B cell (primary cell): ENCODE results near the gene FEZ2. TPM values are rescaled to one million over a fixed set of nuclear protein-coding genes. Genes with fewer than 3 reads are reported as not detected.

ENCODE experiments used
- ATAC-seq: fragments of 200-7000 bp; cut with Tn5 transposase; one replicate; pipeline ENCODE4 v1.10.0; 2021; ENCODE audit warnings: low read depth, mild to moderate bottlenecking, moderate number of reproducible peaks, moderate library complexity
- CTCF ChIA-PET: fragments of 350-600 bp; sonication (Branson Sonifier 250); formaldehyde crosslinking; loops from one replicate; lab custom pipeline; 2021; ENCODE audit warnings: antibody characterized with exemption, inconsistent platforms; lab: Charles Lee
- POLR2A ChIA-PET: fragments of 350-600 bp; sonication (Branson Sonifier 250); formaldehyde crosslinking; loops from one replicate; lab custom pipeline; 2021; ENCODE audit warnings: antibody characterized with exemption; lab: Charles Lee
- DNase-seq: peaks from one replicate; pipeline ENCODE4 v3.0.0; 2013
- H2AFZ ChIP-seq: 2 replicates; pipeline ENCODE4 v1.6.1; 2012; ENCODE audit warnings: mild to moderate bottlenecking, low read depth, low read length; ENCODE audit not compliant: insufficient read depth, poor library complexity, severe bottlenecking
- H3K27ac ChIP-seq, 2 donors: 1 replicate in 1 of 2; 2 replicates in 1 of 2; pipeline ENCODE4 v1.5.1; 2012 to 2013; ENCODE audit warnings: low read length in 2 of 2, mild to moderate bottlenecking in 2 of 2, moderate library complexity in 1 of 2
- H3K27me3 ChIP-seq, 4 experiments: fragments of 200-600 bp in 1 of 4; sonication (generic) in 1 of 4; replicated peaks in 1 of 4; 1 replicate in 2 of 4; 2 replicates in 2 of 4; pipeline versions ENCODE4 v1.6.1 to v1.7.0; 2013 to 2016; ENCODE audit warnings: low read length in 3 of 4, mild to moderate bottlenecking in 2 of 4, mixed read lengths in 1 of 4, moderate library complexity in 1 of 4; ENCODE audit not compliant: insufficient read depth in 4 of 4, control insufficient read depth in 3 of 4; ENCODE audit errors: control extremely low read depth in 1 of 4
- H3K36me3 ChIP-seq, 2 experiments: replicated peaks in 1 of 2; 1 replicate in 1 of 2; 2 replicates in 1 of 2; pipeline versions ENCODE4 v1.6.1 to v1.7.1; 2013; ENCODE audit warnings: low read length in 1 of 2; ENCODE audit not compliant: insufficient read depth in 2 of 2, control insufficient read depth in 1 of 2; ENCODE audit errors: control extremely low read depth in 1 of 2, extremely low read depth in 1 of 2
- H3K4me1 ChIP-seq, 2 donors: fragments of 200-600 bp in 1 of 2; sonication (generic) in 1 of 2; 1 replicate in 1 of 2; 2 replicates in 1 of 2; pipeline versions ENCODE4 v1.5.1 to v1.6.1; 2013 to 2017; ENCODE audit warnings: low read length in 2 of 2; ENCODE audit not compliant: control insufficient read depth in 2 of 2, insufficient read depth in 2 of 2
- H3K4me2 ChIP-seq: replicated peaks from 2 replicates; pipeline ENCODE3; 2012; ENCODE audit warnings: mild to moderate bottlenecking, low read depth, low read length; ENCODE audit not compliant: poor library complexity, severe bottlenecking
- H3K4me3 ChIP-seq, 5 experiments: fragments of 200-600 bp in 1 of 5; sonication (generic) in 1 of 5; 1 replicate in 3 of 5; 2 replicates in 2 of 5; pipeline versions ENCODE4 v1.5.1 to v1.7.0; 2011 to 2016; ENCODE audit warnings: low read length in 4 of 5, mild to moderate bottlenecking in 4 of 5, low read depth in 2 of 5, control low read depth in 1 of 5, moderate library complexity in 1 of 5; ENCODE audit not compliant: insufficient read depth in 1 of 5; ENCODE audit errors: control extremely low read depth in 1 of 5, extremely low read depth in 1 of 5
- H3K79me2 ChIP-seq: fragments of 200-600 bp; sonication (generic); one replicate; pipeline ENCODE4 v1.6.0; 2016; ENCODE audit warnings: low read length; ENCODE audit not compliant: control insufficient read depth, insufficient read depth
- H3K9ac ChIP-seq: fragments of 200-600 bp; sonication (generic); 2 replicates; pipeline ENCODE4 v1.6.1; 2017; ENCODE audit warnings: mild to moderate bottlenecking, low read length, moderate library complexity
- H3K9me3 ChIP-seq, 3 donors: one replicate each; pipeline versions ENCODE4 v1.6.1 to v1.7.1; 2013; ENCODE audit warnings: low read length in 2 of 3; ENCODE audit not compliant: control insufficient read depth in 2 of 3, insufficient read depth in 1 of 3; ENCODE audit errors: control extremely low read depth in 1 of 3
- H4K20me1 ChIP-seq: 2 replicates; pipeline ENCODE4 v1.6.0; 2012; ENCODE audit warnings: mild to moderate bottlenecking, low read length; ENCODE audit not compliant: insufficient read depth, control insufficient read depth, poor library complexity, severe bottlenecking
- H3K27ac Mint-ChIP-seq: one replicate; pipeline ENCODE4 v1.8.0; 2021; ENCODE audit warnings: mixed read lengths
- H3K27me3 Mint-ChIP-seq: one replicate; pipeline ENCODE4 v1.8.0; 2021; ENCODE audit warnings: mixed read lengths
- H3K4me1 Mint-ChIP-seq: one replicate; pipeline ENCODE4 v1.8.0; 2021; ENCODE audit warnings: mixed read lengths
- H3K4me3 Mint-ChIP-seq: one replicate; pipeline ENCODE4 v1.8.0; 2021; ENCODE audit warnings: mixed read lengths
- H3K9me3 Mint-ChIP-seq: one replicate; pipeline ENCODE4 v1.8.0; 2022; ENCODE audit warnings: mixed read lengths; ENCODE audit not compliant: insufficient read depth
- CTCF ChIP-seq: fragments of 200-600 bp; IDR thresholded peaks from one replicate; pipeline ENCODE4 v1.8.0; 2022; ENCODE audit warnings: antibody characterized with exemption, mild to moderate bottlenecking
- EZH2 ChIP-seq: IDR thresholded peaks from 2 replicates; pipeline ENCODE4 v1.6.1; 2012; ENCODE audit warnings: borderline replicate concordance, low read depth, mild to moderate bottlenecking, moderate library complexity, low read length; ENCODE audit not compliant: insufficient read depth, poor library complexity, severe bottlenecking
- WGBS: methylation state at CpG from one replicate; pipeline ENCODE4 v1.1.5; 2013; ENCODE audit warnings: missing lambda C conversion rate; ENCODE audit not compliant: insufficient coverage; 5-methylcytosine and 5-hydroxymethylcytosine counted together
- intact Hi-C: fragments of 100-400 bp; cut with micrococcal nuclease; formaldehyde crosslinking; loops from one replicate; pipeline ENCODE4 v1.10.0; 2022
- polyA plus RNA-seq: library from polyadenylated mRNA; depleted of rRNA; stranded (reverse); fragments of >200 nt; gene quantifications from 2 replicates; pipeline ENCODE4 v1.2.3, GENCODE V29; 2012
- total RNA-seq, 2 donors: library from RNA; stranded (reverse); fragments of 120-200 nt in 1 of 2; gene quantifications; 1 replicate in 1 of 2; 2 replicates in 1 of 2; pipeline versions ENCODE4 v1.2.3 to v1.2.4, GENCODE V29; 2013 to 2022

The FEZ2 gene
- total and polyA plus RNA-seq, 2 donors (not counting 1 experiment from before 2014, with no cell fraction given) = 6.2 to 32.7 TPM

DNA sequence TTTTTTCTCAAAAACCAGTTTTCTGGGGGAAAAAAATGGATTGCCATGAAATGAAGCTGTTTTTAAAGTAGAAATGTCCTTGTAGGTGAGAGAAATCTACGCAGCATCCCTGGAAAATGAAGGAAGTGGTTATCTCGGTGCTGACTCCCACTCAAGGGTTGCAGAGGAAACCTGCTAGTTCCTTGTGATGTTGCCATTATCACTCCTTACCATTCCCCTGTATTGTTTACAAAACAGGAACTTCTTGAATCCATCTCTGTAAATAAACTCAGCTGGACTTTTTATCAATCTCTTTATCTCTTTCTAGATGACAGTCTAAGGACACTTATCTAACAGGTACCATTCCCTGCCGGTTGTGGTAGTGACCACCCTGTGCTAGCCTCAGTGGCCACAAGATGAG, 61.2 kb downstream of the FEZ2 start:
- no peak overlapping the region for H3K4me2 ChIP-seq
- DNase-seq = no peak
- intact Hi-C loops = no loop called here
- no peak overlapping the region for H3K27ac ChIP-seq
- no peaks in the 10 kb centered on the region for H3K27me3 Mint-ChIP-seq
- H3K27me3 ChIP-seq = no peaks in the 10 kb centered on the region
- ChIA-PET POLR2A (no interaction called here), CTCF (no interaction called here)
- WGBS = 60% methylated on average over 2 of the region's 3 CpGs
- ATAC-seq = no peak
- H3K36me3 ChIP-seq = peaks cover 0 to 1% of the 10 kb centered on the region in 2 experiments
- TF ChIP-seq EZH2 (no peak), CTCF (no peak)
- H4K20me1 ChIP-seq = no peaks in the 10 kb centered on the region
- no peaks in the 10 kb centered on the region for H3K9me3 Mint-ChIP-seq
- H3K4me1 ChIP-seq = no peaks in the 10 kb centered on the region
- H3K79me2 ChIP-seq = no peaks in the 10 kb centered on the region
- no peaks in the 10 kb centered on the region for H3K4me1 Mint-ChIP-seq
- H3K4me3 Mint-ChIP-seq = no peak overlapping the region
- H3K4me3 ChIP-seq = no peak overlapping the region
- no peaks in the 10 kb centered on the region for H3K9me3 ChIP-seq
- no peak overlapping the region for H2AFZ ChIP-seq
- no peak overlapping the region for H3K9ac ChIP-seq
- H3K27ac Mint-ChIP-seq = no peak overlapping the region

DNA sequence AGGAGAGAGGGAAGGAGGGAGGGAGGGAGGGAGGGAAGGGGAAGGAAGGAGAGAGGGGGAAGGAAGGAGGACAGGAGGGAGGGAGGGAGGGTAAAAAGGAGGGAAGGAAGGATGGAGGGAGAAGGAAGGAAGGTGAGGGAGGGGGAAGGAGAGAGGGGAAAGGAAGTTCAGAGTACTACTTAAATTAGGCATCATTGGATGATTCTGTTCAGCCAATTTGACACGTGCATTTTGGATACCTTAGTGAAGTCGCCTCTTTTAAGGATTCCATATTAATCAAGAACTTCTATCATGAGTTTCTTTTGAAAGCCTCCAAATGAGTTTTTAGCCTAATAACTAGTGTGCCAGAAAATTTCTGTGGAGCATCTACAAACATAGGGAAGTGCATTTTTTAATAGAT, 62.9 kb downstream of the FEZ2 start:
- H3K27ac Mint-ChIP-seq = no peak overlapping the region
- no peak overlapping the region for H3K4me3 Mint-ChIP-seq
- WGBS = 100% methylated on average over 2 of the region's 2 CpGs
- no peak overlapping the region for H2AFZ ChIP-seq
- ChIA-PET CTCF (no interaction called here), POLR2A (no interaction called here)
- no peaks in the 10 kb centered on the region for H3K9me3 ChIP-seq
- H3K4me3 ChIP-seq = no peak overlapping the region
- H3K4me2 ChIP-seq = no peak overlapping the region
- H3K27me3 Mint-ChIP-seq = no peaks in the 10 kb centered on the region
- no peaks in the 10 kb centered on the region for H3K27me3 ChIP-seq
- no peak for TF ChIP-seq EZH2
- no peak for TF ChIP-seq CTCF
- no peaks in the 10 kb centered on the region for H4K20me1 ChIP-seq
- ATAC-seq (no peak), DNase-seq (no peak)
- no peak overlapping the region for H3K27ac ChIP-seq
- peaks cover 10 to 11% of the 10 kb centered on the region in 2 donors for H3K4me1 ChIP-seq
- intact Hi-C loops = no loop called here
- peaks cover 0 to 1% of the 10 kb centered on the region in 2 experiments for H3K36me3 ChIP-seq
- peaks cover 10% of the 10 kb centered on the region for H3K4me1 Mint-ChIP-seq
- H3K79me2 ChIP-seq = no peaks in the 10 kb centered on the region
- H3K9me3 Mint-ChIP-seq = no peaks in the 10 kb centered on the region
- no peak overlapping the region for H3K9ac ChIP-seq
